Stimulated activated CD8-positive, alpha-beta memory T cell treated with anti-CD3 and anti-CD28 coated beads, Interleukin-15, amount 100 ng/mL, for 24 hours (primary cell): Measurements from ENCODE around the gene CCDC63.
A peak's percentile ranks its signal among the peaks of the same experiment; 100 is the strongest.

Source experiments
- DNase-seq: peaks from one replicate; pipeline ENCODE4 v3.0.0-alpha.2; 2020; ENCODE audit warnings: low read depth

Gene CCDC63

GRCh38 chr12:110846615-110847566, at the start of gene CCDC63:
Gene CCDC63 (plus strand): TSS chr12:110846987. CDS start chr12:110852955, 5,968 bp downstream.
- DNase-seq: no peak

- DNase-seq: no peak
Measured at GRCh38 chr12:110798461-110798860, 48.3 kb upstream of the CCDC63 start.

DNA sequence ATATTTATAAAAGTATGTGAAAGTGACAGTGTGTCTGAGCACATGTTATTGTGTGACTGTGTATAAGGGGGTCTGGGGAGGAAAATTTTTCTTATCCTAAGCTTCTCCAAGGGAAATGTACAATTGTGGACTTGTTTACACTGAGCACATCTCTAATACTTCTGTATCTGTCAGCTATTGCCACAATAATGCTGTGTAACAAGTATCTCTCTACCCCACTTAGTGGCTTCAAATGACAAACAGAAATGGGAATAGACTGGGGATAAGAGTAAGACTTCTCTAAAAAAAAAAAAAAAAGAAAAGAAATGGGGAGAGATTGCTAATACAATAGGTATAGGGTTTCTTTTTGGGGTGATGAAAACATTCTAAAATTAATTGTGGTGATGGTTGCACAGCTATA, 44.3 kb upstream of the CCDC63 start:
- DNase-seq: no peak

DNA sequence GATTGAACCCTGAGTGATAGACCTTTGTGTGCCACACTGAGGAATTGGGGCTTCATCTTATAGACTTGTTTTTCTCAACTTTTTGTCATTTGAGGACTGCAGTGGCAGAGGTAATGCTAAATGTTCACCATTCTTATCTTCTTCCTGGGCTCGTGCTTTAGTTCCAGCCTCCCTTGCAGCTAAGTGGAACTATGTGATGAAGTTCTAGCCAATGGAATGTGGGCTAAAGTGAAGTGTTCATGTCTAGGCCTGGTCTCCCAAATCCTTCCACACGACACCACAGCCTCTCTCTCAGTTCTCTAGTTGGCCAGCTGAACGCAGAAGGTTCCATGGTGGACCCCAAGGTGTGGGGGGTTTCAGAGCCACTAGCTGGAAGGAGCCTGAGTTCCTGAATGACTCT, 42.4 kb upstream of the CCDC63 start:
- DNase-seq: no peak

DNA sequence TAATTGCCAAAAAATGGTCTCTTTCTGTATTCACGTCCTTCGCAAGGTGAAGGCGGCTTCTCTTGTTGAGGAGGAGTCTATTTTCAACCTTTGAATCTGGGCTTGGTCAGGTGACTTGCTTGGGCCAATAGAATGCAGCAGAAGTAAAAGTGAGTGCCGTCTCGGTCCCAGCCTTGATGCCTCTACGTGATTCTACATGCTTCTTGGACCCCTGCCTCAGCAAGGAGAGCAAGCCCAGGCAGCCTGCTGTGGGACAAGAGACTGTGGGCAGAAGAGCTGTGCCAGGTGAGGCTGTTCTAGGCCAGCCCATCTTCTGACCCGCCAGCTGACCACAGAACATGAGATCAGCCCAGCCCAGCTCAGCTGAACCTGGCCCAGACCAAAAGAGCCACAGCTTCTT, 39.1 kb upstream of the CCDC63 start:
- DNase-seq: no peak

- DNase-seq: no peak
Measured at GRCh38 chr12:110809149-110809548, 37.6 kb upstream of the CCDC63 start.

GRCh38 chr12:110811972-110812371, 34.8 kb upstream of the CCDC63 start:
- DNase-seq: no peak

GRCh38 chr12:110813285-110813684, 33.5 kb upstream of the CCDC63 start:
- DNase-seq: no peak

DNA sequence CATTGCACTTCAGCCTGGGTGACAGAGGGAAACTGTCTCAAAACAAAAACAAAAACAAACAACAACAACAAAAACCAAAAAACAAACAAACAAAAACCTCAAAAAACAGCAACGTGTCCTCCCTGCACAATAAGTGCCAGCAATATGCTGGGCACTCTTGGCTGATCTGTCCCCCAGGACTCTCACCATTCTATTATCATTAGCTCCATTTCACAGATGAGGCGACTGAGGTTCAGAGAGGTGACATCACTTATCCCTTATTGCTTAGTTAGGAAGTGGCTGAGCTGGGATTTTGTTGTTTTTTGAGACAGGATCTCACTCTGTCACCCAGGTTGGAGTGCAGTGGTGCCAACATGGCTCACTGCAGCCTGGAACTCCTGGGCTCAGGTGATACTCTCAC, 33.0 kb upstream of the CCDC63 start:
- DNase-seq: no peak

GRCh38 chr12:110816248-110816647, 30.5 kb upstream of the CCDC63 start:
- no peak for DNase-seq

- DNase-seq: no peak
Measured at GRCh38 chr12:110816779-110817178, 30.0 kb upstream of the CCDC63 start.

DNA sequence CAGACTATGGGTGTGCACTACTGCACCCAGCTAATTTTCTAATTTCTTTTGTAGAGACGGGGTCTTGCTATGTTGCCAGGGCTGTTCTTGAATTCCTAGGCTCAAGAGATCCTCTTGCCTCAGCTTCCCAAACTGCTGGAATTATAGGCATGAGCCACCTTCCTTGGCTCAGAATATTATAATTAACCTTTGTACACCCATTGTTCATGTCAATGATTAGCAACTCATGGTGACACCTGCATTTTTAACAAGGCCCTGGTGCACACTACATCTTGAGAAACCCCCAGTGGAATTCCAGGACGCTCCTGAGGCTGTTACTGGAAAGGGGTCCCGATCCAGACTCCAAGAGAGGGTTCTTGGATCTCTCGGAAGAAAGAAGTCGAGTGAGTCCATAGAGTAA, 28.3 kb upstream of the CCDC63 start:
- DNase-seq: no peak

DNA sequence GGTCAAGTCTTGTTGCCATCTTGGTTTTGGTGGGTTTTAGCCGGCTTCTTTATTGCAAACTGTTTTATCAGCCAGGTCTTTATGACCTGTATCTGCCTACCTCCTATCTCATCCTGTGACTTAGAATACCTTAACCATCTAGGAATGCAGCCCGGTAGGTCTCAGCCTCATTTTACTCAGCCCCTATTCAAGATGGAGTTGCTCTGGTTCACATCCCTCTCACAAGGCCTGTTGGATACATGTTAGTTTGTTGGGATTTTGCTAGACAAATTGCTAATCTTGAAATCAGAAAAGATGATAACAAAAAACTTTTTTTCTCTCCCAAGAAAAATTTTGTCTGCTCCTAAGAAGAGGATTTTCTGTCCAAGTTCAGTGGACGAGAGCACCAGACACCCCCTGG, 27.6 kb upstream of the CCDC63 start:
- no peak for DNase-seq

DNA sequence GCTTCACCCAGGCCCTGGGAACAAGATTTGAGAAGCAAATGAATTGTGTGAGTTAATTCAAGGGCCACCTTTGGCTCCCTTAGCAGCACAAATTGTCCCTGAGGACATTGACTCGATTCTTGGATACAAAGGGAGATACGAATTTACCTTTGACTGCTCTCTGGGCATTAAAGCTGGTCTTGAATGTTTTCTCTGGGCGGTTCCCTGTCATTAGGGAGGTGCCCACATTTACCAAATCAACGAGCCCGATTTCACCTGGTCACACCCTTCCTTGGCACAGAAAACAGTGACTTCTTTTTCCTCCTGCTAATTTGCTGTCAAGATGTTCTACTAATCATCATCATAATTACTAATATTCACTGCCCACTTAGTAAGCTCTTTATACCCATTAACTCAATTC, 27.1 kb upstream of the CCDC63 start:
- no peak for DNase-seq

DNA sequence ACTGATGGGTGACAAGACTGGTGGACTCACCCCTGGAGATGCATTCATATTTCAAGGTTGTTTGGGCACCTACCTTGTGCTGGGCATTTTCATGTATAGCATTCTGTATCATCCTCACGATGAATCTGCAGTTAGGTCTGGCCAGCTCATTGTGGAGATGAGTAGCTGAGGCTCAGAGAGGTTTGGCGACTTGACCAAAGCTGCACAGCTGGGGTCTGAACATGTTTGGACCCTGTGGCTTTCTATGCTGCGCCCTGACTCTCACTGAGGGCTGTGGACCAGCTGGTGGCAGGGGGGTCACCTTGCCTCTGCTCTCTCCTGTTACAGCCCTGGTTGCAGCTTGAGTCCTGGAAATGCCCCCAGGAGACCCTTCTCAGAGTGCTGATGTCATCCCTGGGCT, 24.9 kb upstream of the CCDC63 start:
- DNase-seq: no peak

DNA sequence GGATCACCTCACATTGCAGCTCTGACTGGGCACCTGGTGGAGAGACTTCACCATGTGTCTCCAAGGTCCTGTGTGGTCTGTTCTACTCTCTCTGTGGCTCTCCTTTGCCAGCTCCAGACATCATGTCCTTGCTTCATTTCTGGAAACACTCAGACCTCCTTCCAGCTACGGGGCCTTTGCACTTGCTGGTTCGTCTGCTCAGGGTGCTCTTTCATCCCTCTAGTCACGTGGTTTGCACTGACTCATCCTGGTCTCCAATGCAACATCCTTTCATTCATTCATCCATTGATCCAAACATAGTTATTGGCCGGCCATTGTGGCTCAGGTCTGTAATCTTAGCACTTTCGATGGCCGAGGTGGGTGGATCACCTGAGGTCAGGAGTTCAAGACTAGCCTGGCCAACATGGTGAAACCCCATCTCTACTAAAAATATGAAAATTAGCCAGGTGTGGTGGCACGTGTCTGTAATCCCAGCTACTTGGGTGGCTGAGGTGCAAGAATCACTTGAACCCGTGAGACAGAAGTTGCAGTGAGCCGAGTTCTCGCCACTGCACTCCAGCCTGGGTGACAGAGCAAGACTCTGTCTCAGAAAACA, 23.9 kb upstream of the CCDC63 start:
- DNase-seq: no peak

GRCh38 chr12:110824342-110824741, 22.4 kb upstream of the CCDC63 start:
- no peak for DNase-seq

DNA sequence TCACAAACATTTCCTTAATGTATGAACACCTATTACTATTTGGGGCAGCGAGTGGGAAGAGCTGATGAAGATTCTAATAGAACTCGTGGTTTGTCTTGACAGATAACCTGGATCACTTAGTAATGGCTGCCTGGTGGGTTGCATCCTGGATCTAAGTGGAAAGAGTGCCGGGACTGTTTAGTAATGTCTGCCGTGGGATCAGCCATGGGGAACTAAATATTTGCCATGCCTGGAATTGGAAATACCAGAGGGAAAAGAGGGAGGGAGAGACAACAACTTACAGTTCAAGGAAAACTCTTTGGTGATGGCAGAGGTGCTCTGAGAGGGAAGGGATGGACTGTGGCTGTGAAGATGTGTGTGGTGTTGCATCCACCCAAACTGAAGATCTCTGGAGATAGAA, 21.3 kb upstream of the CCDC63 start:
- no peak for DNase-seq

DNA sequence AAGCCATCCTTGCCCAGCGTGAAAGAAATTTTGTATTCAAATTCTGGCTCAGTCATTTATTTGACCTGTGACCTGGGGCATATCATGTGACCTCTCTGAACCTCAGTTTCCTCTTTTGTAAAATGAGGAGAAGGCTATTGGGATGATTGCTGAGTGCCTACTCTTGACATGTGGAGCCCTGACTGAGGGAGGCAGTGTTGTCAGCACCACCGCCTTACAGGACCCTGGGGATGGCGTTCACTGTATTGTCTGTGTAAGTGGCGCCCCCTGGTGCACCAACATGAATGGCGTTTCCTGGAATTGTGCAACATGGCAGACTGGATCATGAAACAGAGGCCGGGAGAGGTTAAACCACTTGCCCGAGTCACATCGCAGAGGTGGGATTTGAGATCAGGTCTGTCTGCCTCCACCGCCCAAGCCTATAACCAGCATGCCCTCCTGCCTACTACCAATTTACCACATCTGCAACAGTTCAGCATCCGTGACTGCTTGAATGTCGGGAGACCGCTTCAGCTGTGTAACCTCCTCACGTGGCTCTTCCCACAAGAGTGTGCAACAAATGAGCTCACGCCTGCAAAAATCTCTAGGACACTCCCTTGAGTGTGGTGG, 20.1 kb upstream of the CCDC63 start:
- DNase-seq: peak; percentile 71

DNA sequence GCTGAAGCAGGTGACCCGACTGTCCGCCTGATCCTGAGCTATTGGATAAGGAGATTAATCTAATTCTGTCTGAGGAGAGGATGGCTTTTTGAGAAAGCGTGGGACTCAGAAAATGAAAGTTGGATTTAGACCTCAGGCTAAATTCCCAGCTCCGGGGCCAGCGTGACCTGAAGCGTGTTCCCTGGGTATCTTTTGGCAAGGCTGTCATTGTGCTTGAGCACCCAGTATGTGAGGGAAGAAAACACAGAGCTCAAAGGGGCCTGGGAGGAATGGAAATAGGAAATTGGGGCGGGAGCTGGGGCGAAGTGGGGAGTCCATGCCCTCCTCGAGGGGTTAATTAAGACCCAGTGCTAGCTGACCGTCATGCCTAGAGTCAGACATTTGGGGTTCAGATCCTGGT, 17.5 kb upstream of the CCDC63 start:
- DNase-seq: no peak

DNA sequence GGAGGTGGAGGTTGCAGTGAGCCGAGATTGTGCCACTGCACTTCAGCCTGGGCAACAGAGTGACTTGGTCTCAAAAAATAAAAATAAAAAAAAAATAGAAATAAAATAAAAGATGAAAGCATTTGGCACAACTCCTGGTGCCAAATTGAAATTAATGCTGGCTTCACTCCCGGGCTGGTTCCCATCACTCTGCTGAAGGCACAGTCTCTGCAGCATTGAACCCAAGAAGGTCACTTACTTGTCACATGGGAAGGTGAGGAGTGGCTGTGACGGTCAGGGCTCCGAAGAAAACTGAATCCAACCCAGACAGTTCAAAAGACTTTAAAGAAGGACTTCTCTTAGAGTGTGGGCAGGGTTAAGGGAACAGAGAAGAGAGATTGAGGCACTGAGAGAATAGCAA, 10.5 kb upstream of the CCDC63 start:
- DNase-seq: no peak

GRCh38 chr12:110841007-110841406, 5.8 kb upstream of the CCDC63 start:
- DNase-seq: no peak

DNA sequence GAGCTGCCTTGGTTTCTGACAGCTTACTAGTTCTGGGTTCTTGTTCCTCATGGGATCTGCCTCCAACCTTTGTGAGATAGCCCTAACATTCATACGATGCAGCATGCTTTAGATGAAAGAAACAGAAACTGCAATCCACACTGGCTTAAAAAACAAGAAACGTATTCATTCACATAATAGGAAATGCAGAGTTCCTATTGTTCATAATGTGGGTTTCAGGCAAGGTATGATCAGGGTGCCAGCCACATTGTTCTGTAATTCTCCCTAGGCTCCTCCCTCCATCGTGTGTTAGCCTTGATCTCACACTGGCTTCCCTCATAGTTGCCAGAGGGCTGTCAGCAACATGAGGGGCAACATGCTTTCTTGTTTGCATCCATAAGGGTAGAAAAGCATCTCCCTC, 2.7 kb upstream of the CCDC63 start:
- DNase-seq: no peak
